Measurements from ENCODE around the gene WWOX.

WWOX gene

GRCh38 chr16:78551487-78552085 lies 452.1 kb downstream of the WWOX start:
- no peak for DNase-seq

GRCh38 chr16:78552106-78552675 lies 452.7 kb downstream of the WWOX start:
- DNase-seq, result no peak

GRCh38 chr16:78552716-78553115 lies 453.3 kb downstream of the WWOX start:
- DNase-seq, result no peak

GRCh38 chr16:78553268-78554039 lies 454.0 kb downstream of the WWOX start:
- DNase-seq, result no peak

GRCh38 chr16:78556421-78556820 lies 457.0 kb downstream of the WWOX start:
- no peak for DNase-seq

GRCh38 chr16:78560997-78561396 lies 461.5 kb downstream of the WWOX start:
- no peak for DNase-seq

GRCh38 chr16:78562111-78562510 lies 462.7 kb downstream of the WWOX start:
- DNase-seq, result no peak

- DNase-seq, result no peak
Observed at GRCh38 chr16:78562650-78563049, 463.2 kb downstream of the WWOX start.

GRCh38 chr16:78563905-78564304 lies 464.5 kb downstream of the WWOX start:
- DNase-seq, result no peak

- no peak for DNase-seq
Observed at GRCh38 chr16:78566397-78567073, 467.1 kb downstream of the WWOX start.

GRCh38 chr16:78570399-78571141 lies 471.1 kb downstream of the WWOX start:
- DNase-seq, result no peak

GRCh38 chr16:78571434-78571833 lies 472.0 kb downstream of the WWOX start:
- no peak for DNase-seq

- no peak for DNase-seq
Observed at GRCh38 chr16:78571898-78572358, 472.5 kb downstream of the WWOX start.

- no peak for DNase-seq
Observed at GRCh38 chr16:78574571-78574970, 475.1 kb downstream of the WWOX start.

- no peak for DNase-seq
Observed at GRCh38 chr16:78576941-78577340, 477.5 kb downstream of the WWOX start.

- DNase-seq, result no peak
Observed at GRCh38 chr16:78577630-78578029, 478.2 kb downstream of the WWOX start.

GRCh38 chr16:78579020-78579419 lies 479.6 kb downstream of the WWOX start:
- DNase-seq, result no peak

GRCh38 chr16:78583441-78583840 lies 484.0 kb downstream of the WWOX start:
- no peak for DNase-seq

- DNase-seq, result no peak
Observed at GRCh38 chr16:78584213-78584860, 484.9 kb downstream of the WWOX start.

- DNase-seq, result no peak
Observed at GRCh38 chr16:78584991-78585390, 485.5 kb downstream of the WWOX start.

- no peak for DNase-seq
Observed at GRCh38 chr16:78589331-78589730, 489.9 kb downstream of the WWOX start.

GRCh38 chr16:78591682-78592103 lies 492.2 kb downstream of the WWOX start:
- no peak for DNase-seq
